ENCODE data around the gene MAEA.

DNA sequence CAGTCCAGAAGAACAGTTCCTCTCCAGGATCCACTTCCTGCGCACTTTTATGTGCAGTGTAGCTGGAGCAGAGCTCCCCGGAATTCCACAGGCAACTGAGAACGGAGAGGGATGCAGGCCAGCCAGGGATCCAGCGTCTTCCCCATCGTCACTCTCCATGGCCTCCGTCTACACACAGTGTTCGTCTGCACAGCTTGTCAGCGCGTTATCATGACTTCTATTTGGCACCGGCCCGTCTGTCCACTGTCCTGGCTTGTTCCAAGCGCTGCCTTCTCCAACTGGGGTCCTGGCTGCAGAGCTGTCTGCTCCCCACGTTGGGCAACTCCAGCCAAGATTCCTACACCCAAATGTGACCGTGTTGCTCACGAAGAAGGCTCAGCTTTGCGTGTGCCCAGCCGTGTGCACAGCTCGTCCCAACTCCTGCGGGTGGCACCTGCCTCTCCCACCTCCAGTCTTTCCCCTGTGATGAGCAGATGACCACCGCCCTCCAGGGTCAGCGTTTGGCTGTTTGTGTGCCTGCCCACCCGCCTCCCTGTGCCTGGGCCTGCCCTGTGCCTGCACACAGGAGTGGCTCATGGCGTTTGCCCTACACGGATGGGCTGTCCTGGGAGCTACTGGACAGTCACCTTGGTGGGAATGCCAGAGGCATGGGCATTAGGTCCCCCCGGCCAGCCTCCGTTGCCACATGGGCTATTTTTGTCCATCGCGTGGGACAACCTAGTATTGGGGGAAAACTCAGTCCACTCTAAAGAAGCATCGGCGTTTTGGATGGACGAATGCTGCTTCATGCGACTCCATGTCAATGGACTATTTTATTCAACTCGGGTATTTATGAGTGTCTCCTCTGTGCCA lies 38.5 kb upstream of the MAEA start:
- TF ChIP-seq, protein P1, sequence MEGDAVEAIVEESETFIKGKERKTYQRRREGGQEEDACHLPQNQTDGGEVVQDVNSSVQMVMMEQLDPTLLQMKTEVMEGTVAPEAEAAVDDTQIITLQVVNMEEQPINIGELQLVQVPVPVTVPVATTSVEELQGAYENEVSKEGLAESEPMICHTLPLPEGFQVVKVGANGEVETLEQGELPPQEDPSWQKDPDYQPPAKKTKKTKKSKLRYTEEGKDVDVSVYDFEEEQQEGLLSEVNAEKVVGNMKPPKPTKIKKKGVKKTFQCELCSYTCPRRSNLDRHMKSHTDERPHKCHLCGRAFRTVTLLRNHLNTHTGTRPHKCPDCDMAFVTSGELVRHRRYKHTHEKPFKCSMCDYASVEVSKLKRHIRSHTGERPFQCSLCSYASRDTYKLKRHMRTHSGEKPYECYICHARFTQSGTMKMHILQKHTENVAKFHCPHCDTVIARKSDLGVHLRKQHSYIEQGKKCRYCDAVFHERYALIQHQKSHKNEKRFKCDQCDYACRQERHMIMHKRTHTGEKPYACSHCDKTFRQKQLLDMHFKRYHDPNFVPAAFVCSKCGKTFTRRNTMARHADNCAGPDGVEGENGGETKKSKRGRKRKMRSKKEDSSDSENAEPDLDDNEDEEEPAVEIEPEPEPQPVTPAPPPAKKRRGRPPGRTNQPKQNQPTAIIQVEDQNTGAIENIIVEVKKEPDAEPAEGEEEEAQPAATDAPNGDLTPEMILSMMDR (IDR thresholded peaks at IDR 0.05; ENCODE audit: poor library complexity): no peak
- no peak for TF ChIP-seq EZH2 (IDR thresholded peaks at IDR 0.05; ENCODE audit: borderline replicate concordance)
